GM19452 (cell line): ENCODE data around the gene GRID2.

Experiments
- ATAC-seq: cut with Tn5 transposase; IDR thresholded peaks from one replicate; pipeline ENCODE4 v1.9.1; 2021; ENCODE audit not compliant: unreplicated experiment

Gene GRID2

GRCh38 chr4:93730251-93730650, 1426.5 kb downstream of the GRID2 start:
- ATAC-seq = no peak

GRCh38 chr4:93730760-93731159, 1427.0 kb downstream of the GRID2 start:
- no peak for ATAC-seq

DNA sequence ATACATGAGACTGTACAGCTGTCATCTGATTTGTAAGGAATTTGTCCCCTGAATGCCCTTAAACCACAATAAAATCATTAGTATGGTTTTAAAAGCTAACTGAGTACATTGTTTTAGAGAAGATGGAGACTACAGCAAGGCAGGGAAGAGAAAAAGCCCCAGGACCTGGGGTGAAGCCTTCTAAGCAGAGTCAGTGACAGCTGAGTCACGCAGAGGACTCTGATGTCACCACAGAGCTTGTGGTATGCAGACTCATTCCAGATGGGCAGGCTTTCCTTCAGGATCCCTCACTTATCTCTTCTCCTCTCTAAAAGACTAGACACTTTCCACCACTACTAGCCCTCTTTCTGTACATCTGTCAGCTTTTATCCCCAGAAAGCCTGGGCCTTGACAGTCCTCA, 1427.7 kb downstream of the GRID2 start:
- no peak for ATAC-seq

GRCh38 chr4:93732509-93732908, 1428.7 kb downstream of the GRID2 start:
- ATAC-seq = no peak

DNA sequence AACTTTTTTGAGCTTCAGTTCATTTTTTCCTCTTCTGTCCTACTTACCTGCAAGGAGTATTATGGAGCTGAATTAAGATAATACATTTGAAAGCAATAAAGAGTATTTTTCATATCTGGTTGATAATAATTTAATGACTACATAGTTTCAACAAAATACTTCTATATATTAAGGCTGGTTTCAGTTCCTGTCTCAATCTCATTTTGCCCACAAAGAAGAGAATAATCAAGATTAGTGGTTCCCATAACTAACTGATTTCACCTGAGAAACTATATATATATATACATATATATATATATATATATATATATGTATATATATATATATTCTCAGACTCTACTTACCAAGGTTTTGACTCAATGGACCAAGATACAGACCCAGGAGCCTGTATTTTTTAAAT, 1437.1 kb downstream of the GRID2 start:
- ATAC-seq = no peak

DNA sequence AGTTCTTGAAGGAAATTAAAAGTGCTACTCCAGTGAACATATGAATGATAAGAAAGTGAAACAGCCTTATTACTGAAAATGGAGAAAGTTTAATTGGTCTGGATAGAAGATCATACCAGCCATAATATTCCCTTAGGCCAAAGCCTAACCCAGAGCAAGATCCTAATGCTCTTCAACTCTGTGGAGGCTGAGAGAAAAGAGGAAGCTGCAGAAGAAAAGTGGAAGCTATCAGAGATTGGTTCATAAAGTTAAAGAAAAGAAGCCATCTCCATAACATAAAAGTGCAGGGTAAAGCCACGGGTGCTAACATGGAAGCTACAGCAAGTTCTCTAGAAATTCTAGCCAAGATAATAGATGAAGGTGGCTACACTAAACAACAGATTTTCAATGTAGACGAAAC, 1439.3 kb downstream of the GRID2 start:
- no peak for ATAC-seq

GRCh38 chr4:93743635-93744034, 1439.9 kb downstream of the GRID2 start:
- no peak for ATAC-seq

DNA sequence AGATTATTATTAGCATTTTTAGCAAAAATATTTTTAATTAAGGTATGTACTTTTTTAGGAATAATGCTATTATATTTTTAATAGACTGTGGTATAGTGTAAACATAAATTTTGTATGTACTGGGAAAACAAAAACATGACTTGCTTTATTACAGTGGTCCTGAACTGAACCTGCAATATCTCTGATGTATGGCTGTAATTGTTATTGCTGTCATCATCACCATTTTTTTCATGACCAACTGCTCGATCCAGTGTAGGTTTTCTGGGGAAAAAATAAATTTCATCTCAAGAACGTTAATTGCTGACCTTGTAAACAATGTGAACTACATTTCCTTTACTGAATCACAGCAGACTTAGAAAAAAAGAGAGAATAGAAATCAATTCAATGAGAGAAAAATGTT, 1441.2 kb downstream of the GRID2 start:
- no peak for ATAC-seq

DNA sequence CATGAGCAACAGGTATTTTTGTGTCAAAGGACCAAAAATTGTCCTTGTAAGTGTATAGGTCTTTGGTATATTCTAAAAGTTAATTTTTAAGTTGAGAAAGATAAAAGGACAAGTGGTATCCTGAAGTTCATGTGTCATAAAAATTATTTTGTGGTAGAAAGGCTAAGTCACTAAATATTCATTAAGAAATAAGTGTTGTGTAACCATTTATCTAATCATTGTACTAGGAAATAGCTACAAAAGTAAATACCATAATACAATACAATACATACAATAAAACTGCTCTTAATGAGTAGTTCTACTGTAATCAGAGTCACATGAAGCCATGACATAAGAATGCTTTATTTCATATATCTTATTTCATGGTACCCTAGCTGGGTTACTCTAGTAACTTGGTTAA, 1442.3 kb downstream of the GRID2 start:
- ATAC-seq = no peak

GRCh38 chr4:93747220-93747619, 1443.5 kb downstream of the GRID2 start:
- no peak for ATAC-seq

DNA sequence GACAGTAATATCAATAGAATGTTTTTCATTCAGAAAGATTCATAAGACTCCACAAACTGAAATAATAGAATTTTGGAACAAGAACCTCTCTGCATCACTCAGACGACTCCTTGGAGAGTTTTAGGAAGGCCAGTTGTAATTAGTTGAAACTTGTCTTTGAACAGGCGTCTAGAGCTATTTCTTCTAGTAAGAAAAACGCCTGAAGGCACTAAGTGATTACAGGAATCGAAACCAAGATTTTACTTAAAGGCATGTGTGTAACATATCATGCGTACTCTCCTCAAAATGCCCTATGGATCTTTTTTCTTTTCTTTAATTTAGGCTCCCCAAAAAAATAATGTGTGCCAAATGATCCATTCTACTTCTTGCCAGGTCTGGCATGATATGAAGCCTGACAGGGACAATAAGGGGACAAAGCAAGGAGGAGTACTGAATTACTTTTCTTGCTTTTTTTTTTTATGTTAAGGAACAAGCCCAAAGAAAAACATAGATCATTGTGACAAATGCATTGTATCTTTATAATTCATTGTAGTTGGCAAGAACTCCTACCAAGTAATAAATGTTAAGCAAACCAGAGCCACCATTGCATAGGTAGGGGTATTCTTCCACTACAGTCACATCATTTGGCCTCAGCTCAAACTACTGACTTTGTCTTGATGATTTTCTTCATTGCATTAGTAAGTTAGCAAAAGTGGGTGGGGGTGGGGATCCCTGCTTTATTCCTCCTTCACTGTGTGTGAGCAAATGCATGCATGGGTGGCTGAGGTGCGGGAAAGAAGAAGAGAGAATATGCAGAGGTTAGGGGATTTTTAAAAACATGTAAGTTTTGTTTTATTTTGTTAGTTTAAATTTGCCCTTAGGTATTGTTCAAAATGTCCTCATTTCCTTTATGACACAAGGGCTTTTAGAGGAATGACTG, 1444.9 kb downstream of the GRID2 start:
- peak; percentile 26 for ATAC-seq

DNA sequence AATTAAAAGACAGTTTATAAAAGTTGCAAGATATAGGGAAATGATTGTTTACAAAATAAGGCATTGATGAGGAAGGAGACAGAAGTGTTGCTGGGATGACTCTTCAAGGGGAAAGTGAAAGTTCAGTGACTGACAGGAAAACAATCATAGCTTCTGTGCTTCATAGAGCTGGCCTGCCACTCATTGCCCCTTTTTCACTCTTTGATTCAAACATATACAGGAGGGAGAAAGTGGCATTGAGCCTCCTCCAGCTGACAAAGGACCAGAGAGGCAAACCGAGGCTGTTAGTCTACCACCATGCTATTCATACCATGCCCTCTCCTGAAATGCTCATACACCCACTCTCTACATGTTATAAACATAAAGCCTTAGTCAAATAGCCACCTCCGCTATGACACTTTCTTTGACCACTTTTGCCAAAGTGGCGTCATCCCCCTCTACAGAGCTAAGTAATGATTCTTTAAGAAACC, 1445.6 kb downstream of the GRID2 start:
- ATAC-seq = peak; percentile 70

GRCh38 chr4:93751411-93751810, 1447.6 kb downstream of the GRID2 start:
- peak; percentile 50 for ATAC-seq

DNA sequence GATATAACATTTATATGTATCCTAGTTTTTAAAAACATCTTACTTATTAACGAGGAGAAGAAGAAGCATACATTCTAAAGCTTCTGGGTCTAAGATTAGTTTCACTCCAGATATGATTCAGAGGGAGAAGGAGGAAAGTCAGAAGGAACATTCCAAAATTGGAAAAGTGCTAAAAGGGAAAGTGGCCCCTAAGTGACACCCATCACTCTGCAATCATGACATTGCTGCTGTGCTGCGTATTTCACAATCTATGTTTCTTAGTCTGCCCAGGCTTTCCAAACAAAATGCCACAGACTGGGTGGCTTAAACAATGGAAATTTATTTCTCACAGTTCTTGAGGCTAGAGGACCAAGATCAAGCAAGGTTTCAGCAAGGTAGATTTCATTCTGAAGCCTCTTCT, 1452.3 kb downstream of the GRID2 start:
- ATAC-seq = no peak

DNA sequence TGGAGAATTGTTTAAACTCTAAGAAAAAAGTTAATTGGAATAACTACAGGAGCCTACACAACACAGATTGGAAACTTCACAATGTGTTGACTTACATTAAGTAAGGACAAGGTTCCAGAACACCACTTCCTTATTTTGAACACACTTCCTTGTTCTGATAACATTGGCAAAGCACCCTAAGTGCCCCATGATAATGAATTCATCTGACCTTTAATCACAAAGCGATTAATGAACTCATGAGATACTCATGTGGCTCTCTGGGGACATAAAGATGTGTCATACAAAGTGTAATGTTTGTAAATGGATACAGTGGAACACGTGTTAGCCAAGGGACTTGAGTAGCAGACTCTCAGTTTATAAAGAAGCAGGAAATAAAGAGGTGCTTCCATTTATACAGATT, 1455.7 kb downstream of the GRID2 start:
- no peak for ATAC-seq

DNA sequence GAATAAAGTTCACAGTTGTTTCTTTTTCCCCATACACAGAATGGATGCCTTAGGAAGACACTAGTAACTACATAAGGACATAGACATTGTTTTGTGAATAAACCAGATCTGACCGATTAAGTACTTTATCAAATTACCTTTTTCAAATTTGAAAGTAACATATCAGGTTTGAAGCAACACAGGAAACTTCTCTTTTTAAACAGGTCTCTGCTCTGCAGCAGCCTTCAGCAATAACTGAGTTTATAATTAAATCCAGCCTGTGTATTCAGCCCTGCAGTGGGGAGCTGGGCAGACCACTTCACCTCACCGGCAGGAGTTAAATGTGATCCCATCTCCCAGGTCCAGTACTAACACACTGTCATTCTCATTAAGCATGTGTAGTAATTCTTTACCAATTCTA, 1456.5 kb downstream of the GRID2 start:
- no peak for ATAC-seq

DNA sequence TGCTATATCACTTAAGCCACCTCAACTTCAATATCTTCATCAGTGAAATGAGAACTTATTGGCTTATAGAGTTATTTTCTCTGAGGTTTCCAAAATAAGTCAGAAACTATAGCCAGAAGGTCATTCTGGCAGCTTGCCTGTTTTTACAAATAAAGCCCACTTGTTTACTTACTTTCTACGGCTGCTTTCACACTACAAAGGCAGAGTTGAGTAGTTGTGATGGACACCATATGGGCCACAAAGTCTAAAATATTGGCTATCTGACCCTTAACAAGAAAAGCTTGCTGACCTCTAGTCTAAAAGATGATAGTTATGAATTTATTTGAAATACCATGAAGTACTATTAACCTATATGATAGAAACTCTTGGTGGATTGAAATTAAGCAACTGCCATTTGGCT, 1457.5 kb downstream of the GRID2 start:
- no peak for ATAC-seq

- ATAC-seq = peak; percentile 68
Measured at GRCh38 chr4:93764639-93765246, 1461.0 kb downstream of the GRID2 start.

- ATAC-seq = no peak
Measured at GRCh38 chr4:93767917-93768316, 1464.2 kb downstream of the GRID2 start.

- no peak for ATAC-seq
Measured at GRCh38 chr4:93770201-93770600, 1466.4 kb downstream of the GRID2 start.

DNA sequence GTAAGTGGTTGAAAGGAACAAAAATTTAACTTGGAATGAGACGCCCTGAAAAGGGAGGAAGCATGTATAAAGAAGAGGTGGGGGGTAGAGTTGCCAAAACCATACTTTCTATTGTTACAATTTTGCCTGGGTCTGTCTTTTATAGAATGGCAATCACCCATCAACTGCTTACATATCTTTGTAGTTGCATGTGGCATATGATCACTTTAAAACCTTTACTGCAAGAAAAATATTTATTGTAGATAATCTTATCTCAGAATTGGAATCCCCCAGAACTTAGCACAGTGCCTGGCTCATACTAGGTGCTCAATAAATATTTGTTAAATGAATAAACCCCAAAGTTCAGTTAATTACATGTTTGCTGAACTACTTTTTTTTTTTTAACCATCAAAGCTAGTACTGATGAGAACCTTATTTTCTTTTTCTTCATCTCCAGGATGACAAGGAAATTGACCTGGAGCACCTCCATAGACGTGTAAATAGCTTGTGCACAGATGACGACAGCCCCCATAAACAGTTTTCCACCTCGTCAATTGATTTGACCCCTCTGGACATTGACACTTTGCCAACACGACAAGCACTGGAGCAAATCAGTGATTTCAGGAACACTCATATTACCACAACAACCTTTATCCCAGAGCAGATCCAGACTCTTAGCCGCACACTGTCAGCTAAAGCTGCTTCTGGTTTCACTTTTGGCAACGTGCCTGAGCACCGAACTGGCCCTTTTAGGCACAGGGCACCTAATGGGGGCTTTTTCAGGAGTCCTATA, 1468.1 kb downstream of the GRID2 start:
- ATAC-seq = no peak

- ATAC-seq = no peak
Measured at GRCh38 chr4:93772858-93773257, 1469.1 kb downstream of the GRID2 start.
